K562 (cell line): ENCODE results near the gene ANKRD44. TPM values are rescaled to one million over a fixed set of nuclear protein-coding genes. Genes with fewer than 3 reads are reported as not detected.
A peak's percentile ranks its signal among the peaks of the same experiment; 100 is the strongest.

Experiments
- ATAC-seq: fragments of 200-7000 bp; cut with Tn5 transposase; 3 replicates; pipeline ENCODE4 v1.9.1; 2020; ENCODE audit warnings: moderate library complexity
- BruUV-seq: library from RNA; stranded (reverse); fragments of 400-500 nt; replicated peaks from 2 replicates; lab custom pipeline; 2021; lab: Mats Ljungman, UMichigan
- CTCF ChIA-PET: fragments of 300-600 bp; formaldehyde crosslinking; extraction: SDS; loops from one replicate; lab custom pipeline; 2021; ENCODE audit warnings: low intra/inter-chr PET ratio; lab: Yijun Ruan, JAX
- POLR2A ChIA-PET: fragments of 300-600, 350-650 bp; sonication (Branson Sonifier 250); formaldehyde crosslinking; extraction: SDS; loops from one replicate; lab custom pipeline; 2021; ENCODE audit warnings: antibody characterized with exemption, inconsistent platforms; lab: Yijun Ruan, JAX
- DNase-seq, 4 experiments: peaks; one replicate each; pipeline versions ENCODE4 v3.0.0 to v3.0.0-alpha.2; 2011 to 2018; ENCODE audit warnings: low spot score in 3 of 4, mixed read lengths in 3 of 4; ENCODE audit errors: extremely low read depth in 1 of 4
- FAIRE-seq: peaks from 2 replicates; lab custom pipeline; 2011; peaks lifted over from hg19 to GRCh38; lab: Jason Lieb, UNC
- H2AFZ ChIP-seq: 2 replicates; pipeline ENCODE4 v1.6.0; 2011; ENCODE audit warnings: low read depth, low read length, control low read depth, inconsistent platforms
- H3K27ac ChIP-seq: fragments of 200-600 bp; 3 replicates; pipeline ENCODE4 v1.8.0; 2011; ENCODE audit warnings: low read depth, mild to moderate bottlenecking, control low read depth, inconsistent platforms, low read length, moderate library complexity, mixed read lengths; ENCODE audit errors: extremely low read depth
- H3K27me3 ChIP-seq, 2 experiments: fragments of 300-600 bp in 1 of 2; 2 replicates in 1 of 2; 3 replicates in 1 of 2; pipeline versions ENCODE4 v1.6.0 to v1.8.0; 2011; ENCODE audit warnings: inconsistent platforms in 2 of 2, low read length in 2 of 2, mild to moderate bottlenecking in 1 of 2, mixed read lengths in 1 of 2, moderate library complexity in 1 of 2; ENCODE audit not compliant: control insufficient read depth in 2 of 2, insufficient read depth in 2 of 2
- H3K36me3 ChIP-seq: fragments of 300-600 bp; 3 replicates; pipeline ENCODE4 v1.8.0; 2011; ENCODE audit warnings: mild to moderate bottlenecking, low read length, inconsistent platforms; ENCODE audit not compliant: control insufficient read depth, insufficient read depth
- H3K4me1 ChIP-seq, 2 experiments: fragments of 200-600 bp in 1 of 2; replicated peaks in 1 of 2; 2 replicates in 1 of 2; 3 replicates in 1 of 2; pipeline versions ENCODE4 v1.5.1 to v1.8.0; 2011; ENCODE audit warnings: inconsistent platforms in 2 of 2, low read length in 2 of 2, mild to moderate bottlenecking in 1 of 2, mixed read lengths in 1 of 2, moderate library complexity in 1 of 2; ENCODE audit not compliant: control insufficient read depth in 2 of 2, insufficient read depth in 2 of 2
- H3K4me2 ChIP-seq: 2 replicates; pipeline ENCODE4 v1.6.1; 2011; ENCODE audit warnings: low read length, control low read depth, inconsistent platforms, mixed read lengths; ENCODE audit not compliant: insufficient read depth
- H3K4me3 ChIP-seq: fragments of 200-600 bp; sonication (generic), shearing (Covaris generic); 2 replicates; pipeline ENCODE4 v1.5.1; 2016; ENCODE audit warnings: control low read depth, inconsistent platforms
- H3K79me2 ChIP-seq: fragments of 200-600 bp; 3 replicates; pipeline ENCODE4 v1.8.0; 2011; ENCODE audit warnings: low read length, inconsistent platforms; ENCODE audit not compliant: control insufficient read depth, insufficient read depth
- H3K9ac ChIP-seq, 2 experiments: 2 replicates each; pipeline versions ENCODE4 v1.6.0 to v1.6.1; 2011; ENCODE audit warnings: low read depth in 2 of 2, low read length in 2 of 2, control low read depth in 1 of 2, inconsistent platforms in 1 of 2, mild to moderate bottlenecking in 1 of 2, mixed read lengths in 1 of 2; ENCODE audit not compliant: insufficient read depth in 1 of 2
- H3K9me1 ChIP-seq: one replicate; pipeline ENCODE4 v1.6.0; 2011; ENCODE audit warnings: inconsistent platforms, mild to moderate bottlenecking, low read length, moderate library complexity; ENCODE audit not compliant: control insufficient read depth, insufficient read depth
- H3K9me3 ChIP-seq: replicated peaks from 2 replicates; pipeline ENCODE4 v1.5.1; 2011; ENCODE audit warnings: low read depth, low read length, inconsistent platforms; ENCODE audit not compliant: control insufficient read depth, insufficient read depth
- H4K20me1 ChIP-seq: replicated peaks from 2 replicates; pipeline ENCODE4 v1.6.1; 2011; ENCODE audit warnings: low read length, inconsistent platforms, mixed read lengths; ENCODE audit not compliant: control insufficient read depth, insufficient read depth
- FOSL1 ChIP-seq: fragments of 200-800 bp; sonication (Bioruptor generic); conservative IDR thresholded peaks from 2 replicates; pipeline ENCODE4 v1.6.1; 2016; ENCODE audit warnings: missing genetic modification characterization, missing compliant biosample characterization
- FOXA1 ChIP-seq: fragments of 450-650 bp; IDR thresholded peaks from 2 replicates; pipeline ENCODE4 v1.6.1; 2016; ENCODE audit warnings: mild to moderate bottlenecking, borderline replicate concordance
- PBX2 ChIP-seq, 2 experiments: IDR thresholded peaks in 1 of 2; conservative IDR thresholded peaks in 1 of 2; 2 replicates each; pipeline ENCODE4 v1.6.1; 2016; ENCODE audit warnings: low read depth in 2 of 2, mild to moderate bottlenecking in 1 of 2, missing compliant biosample characterization in 1 of 2, missing genetic modification characterization in 1 of 2, moderate library complexity in 1 of 2
- WGBS: fragments of 100-300 bp; shearing (Covaris generic); methylation state at CpG from one replicate; pipeline ENCODE4 v1.1.6; 2016; ENCODE audit warnings: low coverage, mixed read lengths; ENCODE audit not compliant: insufficient coverage; ENCODE audit errors: missing lambda C conversion rate; 5-methylcytosine and 5-hydroxymethylcytosine counted together
- in situ Hi-C: fragments of 300-500 bp; cut with MboI; formaldehyde crosslinking; loops from 4 replicates; pipeline ENCODE4 v1.15.0; 2018; ENCODE audit warnings: inconsistent platforms, mixed read lengths
- intact Hi-C: fragments of 100-400 bp; cut with micrococcal nuclease; formaldehyde crosslinking; loops from 2 replicates; pipeline ENCODE4 v1.14.2; 2022
- polyA plus RNA-seq, 8 experiments: library from polyadenylated mRNA; depleted of rRNA in 4 of 8; stranded (reverse) in 5 of 8; unstranded in 3 of 8; fragments of >200 nt; fragmentation: Nextera tagmentation in 2 of 8; fragmentation: Illumina TruSeq in 1 of 8; extraction: Ambion mirVana in 2 of 8; extraction: Trizol in 1 of 8; gene quantifications; 2 replicates each; pipeline versions ENCODE4 v1.2.1 to v1.2.3, GENCODE V29; 2011 to 2014; ENCODE audit warnings: inconsistent platforms in 1 of 8, missing spikeins in 1 of 8
- total RNA-seq, 7 experiments: library from RNA; depleted of rRNA in 6 of 7; stranded (reverse); fragments of >200 nt in 6 of 7; fragmentation: Illumina TruSeq in 2 of 7; extraction: Trizol in 2 of 7; gene quantifications; 2 replicates each; pipeline versions ENCODE4 v1.2.1 to v1.2.3, GENCODE V29; 2011 to 2021; ENCODE audit warnings: low replicate concordance in 1 of 7

ANKRD44 gene
- total and polyA plus RNA-seq, 9 of the 15 experiments (the other 6 are each of a cell fraction or from before 2014, with no cell fraction given): 0.03 to 0.64 (median 0.07) TPM; not detected in 3

- Histone ChIP-seq H3K4me1 (no peaks in the 10 kb centered on the region), H3K27ac (no peak overlapping the region), H3K79me2 (no peaks in the 10 kb centered on the region), H3K9me1 (no peaks in the 10 kb centered on the region), H3K36me3 (no peaks in the 10 kb centered on the region), H3K4me2 (no peak overlapping the region), H3K9me3 (no peaks in the 10 kb centered on the region), H4K20me1 (no peaks in the 10 kb centered on the region), H3K4me3 (no peak overlapping the region), H3K9ac (no peak overlapping the region), H3K27me3 (no peaks in the 10 kb centered on the region), H2AFZ (no peak overlapping the region)
- in situ Hi-C loops: no loop called here
- TF ChIP-seq FOXA1: no peak
- 0 out of 2 replicates have a peak, but pooled peaks have one; percentile 50 for TF ChIP-seq FOSL1 (tag)
- no peak for TF ChIP-seq PBX2 (CRISPR knock-in tag; IDR thresholded peaks at IDR 0.05; ENCODE audit: low read depth)
- 0 out of 2 replicates have a peak, but pooled peaks have one; percentile 23 for TF ChIP-seq PBX2 (tag; conservative IDR thresholded peaks at IDR 0.05; ENCODE audit: low read depth)
- intact Hi-C loops: no loop called here
- ChIA-PET POLR2A (no interaction called here), CTCF (no interaction called here)
- FAIRE-seq: no peak
- no peak for DNase-seq
- WGBS: 6% methylated on average over 2 of the region's 2 CpGs
- BruUV-seq: no TSS peak
- ATAC-seq: no peak
Observed at GRCh38 chr2:196963043-196963442, 347.5 kb downstream of the ANKRD44 start.
